Left kidney (tissue), 2 donors: ENCODE measurements around the gene PSME1. TPM values are rescaled to one million over a fixed set of nuclear protein-coding genes. Genes with fewer than 3 reads are reported as not detected.

Experiments
- DNase-seq: peaks from one replicate; pipeline ENCODE4 v3.0.0-alpha.2; 2013
- polyA plus RNA-seq: library from polyadenylated mRNA; unstranded; fragments of 120-200 nt; gene quantifications from one replicate; pipeline ENCODE4 v1.2.1, GENCODE V29; 2013; ENCODE audit not compliant: insufficient read length

The PSME1 gene
- polyA plus RNA-seq, 1 donor: 191 TPM

DNA sequence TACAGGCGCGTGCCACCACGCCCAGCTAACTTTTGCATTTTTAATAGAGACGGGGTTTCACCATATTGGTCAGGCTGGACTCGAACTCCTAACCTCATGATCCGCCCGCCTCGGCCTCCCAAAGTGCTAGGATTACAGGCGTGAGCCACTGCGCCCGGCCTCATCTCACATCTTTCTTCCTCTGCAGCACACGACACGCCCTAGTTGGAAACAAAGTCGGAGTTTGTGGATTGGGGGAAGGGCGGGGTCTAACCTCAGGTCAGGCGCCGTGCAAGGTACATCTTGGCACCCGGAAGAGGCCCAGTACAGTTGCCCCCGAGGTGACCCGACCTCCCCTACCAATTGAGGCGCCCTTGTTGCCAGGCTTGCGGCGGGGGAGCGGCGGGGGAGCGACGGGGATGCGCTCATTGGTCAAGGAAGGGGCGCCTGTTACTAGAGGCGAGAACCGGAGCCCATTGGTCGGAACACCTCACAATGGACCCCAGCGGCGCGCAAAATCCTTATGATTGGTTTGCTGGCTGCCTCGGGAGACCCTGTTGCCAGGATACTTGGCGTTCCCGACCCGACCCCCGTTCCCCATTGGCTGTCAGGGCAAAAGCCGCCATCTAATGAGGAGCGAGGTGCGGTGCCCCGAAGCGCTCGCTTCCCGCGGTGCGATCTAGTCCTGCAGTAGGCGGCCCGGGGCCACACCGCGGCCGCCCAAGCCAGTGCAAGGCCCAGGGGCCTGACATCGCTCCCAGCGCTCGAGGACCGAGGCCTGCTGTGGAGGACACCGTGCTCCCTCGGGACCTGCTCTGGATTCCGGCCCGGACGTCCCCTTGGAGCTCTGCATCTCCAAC, 35.6 kb downstream of the PSME1 start, which contains the start of gene REC8:
REC8 (plus strand) TSS at position 659 of the 839 bp plus-strand sequence. CDS start 473 bp downstream, outside the sequence.
- peak; percentile 95 for DNase-seq

DNA sequence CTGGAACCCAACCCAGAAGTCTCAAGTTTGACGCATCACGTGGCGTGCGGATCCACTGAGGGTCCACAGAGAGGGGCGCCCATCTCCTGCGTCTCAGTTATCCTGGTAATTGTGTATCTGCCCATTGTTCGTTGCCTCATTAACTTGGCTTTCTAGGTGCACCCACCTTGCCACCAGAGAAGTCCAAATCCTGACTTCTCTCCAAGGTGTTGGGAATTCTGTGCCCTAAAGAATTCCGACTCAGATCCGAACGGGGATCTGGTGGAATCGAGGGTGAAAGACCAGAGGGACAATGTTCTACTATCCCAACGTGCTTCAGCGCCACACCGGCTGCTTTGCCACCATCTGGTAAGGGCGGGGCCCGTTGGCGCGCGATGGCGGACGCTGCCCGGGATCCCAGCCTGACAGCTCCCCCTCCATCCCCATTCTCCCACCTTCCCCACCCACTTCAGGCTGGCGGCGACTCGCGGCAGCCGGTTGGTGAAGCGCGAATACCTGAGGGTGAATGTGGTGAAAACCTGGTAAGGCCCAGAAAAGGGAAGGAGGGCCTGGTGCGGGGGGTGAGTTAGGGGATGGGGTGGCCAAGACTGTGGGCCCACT, 36.4 kb downstream of the PSME1 start:
- DNase-seq: peak; percentile 7

DNA sequence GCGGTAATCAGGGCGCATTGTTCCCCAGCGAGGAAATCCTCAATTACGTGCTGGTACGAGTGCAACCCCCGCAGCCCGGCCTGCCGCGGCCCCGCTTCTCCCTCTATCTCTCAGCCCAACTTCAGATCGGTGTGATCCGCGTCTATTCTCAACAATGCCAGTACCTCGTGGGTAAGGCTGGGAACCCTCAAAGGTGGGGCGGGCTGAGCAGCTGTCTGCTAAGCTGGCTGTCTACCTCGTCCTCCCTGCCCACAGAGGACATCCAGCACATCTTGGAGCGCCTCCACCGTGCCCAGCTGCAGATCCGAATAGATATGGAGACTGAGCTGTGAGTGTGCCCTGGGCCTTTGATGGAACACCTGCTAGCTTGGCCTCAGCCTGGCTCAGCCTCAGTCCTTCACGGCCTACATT, 36.9 kb downstream of the PSME1 start:
- no peak for DNase-seq

DNA sequence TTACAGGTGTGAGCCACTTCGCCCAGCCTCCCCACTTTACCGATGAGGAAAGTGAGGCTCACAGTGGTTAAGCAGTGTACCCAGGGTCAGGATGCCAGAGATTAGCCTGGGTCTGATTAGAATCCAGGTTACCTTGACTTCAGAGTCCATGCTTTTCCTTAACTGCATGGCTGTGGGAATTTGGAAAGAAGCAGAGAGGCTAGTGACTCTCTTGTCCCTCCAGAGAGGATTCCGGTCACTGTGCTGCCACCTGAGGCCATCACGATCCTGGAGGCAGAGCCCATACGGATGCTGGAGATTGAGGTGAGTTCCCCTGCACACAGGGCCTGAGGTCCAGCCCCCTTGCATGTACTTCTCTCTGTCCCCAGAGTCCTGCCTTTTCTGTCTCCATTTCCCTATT, 40.6 kb downstream of the PSME1 start:
- DNase-seq: no peak

DNA sequence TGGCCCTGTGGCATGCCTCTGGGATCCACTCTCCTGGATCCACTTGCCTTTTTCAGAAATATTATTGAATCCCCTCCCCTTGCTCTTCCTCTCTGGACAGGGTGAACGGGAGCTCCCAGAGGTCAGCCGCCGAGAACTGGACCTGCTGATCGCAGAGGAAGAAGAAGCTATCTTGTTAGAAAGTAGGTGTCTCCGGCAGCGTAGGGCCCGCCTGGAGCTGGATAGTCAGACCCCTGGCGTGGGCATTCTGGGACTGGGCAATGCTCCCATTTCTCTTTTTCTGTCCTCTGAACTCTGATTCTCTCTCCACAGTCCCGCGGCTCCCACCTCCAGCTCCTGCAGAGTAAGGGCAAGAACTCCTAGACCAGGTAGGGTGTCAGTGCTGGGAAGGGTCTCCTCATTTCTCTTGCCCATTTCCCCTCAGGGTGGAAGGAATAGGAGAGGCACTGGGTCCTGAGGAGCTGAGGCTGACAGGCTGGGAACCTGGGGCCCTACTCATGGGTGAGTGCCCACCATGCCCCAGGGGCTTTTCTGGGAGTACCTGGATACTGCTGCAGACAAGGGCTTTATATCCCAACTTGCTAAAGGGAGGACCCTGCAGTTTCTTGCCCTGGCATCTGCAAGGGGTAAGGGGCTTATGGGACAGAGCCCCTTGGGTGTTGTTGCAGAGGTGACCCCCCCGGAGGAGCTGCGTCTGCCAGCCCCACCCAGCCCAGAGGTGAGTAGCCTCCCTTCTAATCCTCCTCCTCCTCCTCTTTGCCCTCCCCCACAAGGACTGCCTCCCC, 41.2 kb downstream of the PSME1 start:
- DNase-seq: no peak

DNA sequence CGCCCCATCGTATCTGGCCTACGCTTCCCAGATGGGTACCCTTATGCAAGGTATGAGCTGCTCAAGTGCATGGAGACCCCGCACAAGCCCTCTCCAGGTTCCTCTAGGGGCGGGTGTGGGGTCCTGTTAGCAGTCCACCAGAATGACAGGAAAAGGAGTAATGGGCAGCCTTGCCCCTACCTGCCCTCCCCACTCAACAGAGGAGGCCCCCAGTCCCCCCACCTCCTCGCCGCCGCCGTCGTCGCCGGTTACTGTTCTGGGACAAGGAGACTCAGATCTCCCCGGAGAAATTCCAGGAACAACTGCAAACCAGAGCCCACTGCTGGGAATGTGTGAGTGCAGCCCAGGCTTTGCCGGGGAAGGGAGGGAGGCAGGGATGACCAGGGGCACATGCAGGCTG, 41.9 kb downstream of the PSME1 start:
- DNase-seq: no peak

DNA sequence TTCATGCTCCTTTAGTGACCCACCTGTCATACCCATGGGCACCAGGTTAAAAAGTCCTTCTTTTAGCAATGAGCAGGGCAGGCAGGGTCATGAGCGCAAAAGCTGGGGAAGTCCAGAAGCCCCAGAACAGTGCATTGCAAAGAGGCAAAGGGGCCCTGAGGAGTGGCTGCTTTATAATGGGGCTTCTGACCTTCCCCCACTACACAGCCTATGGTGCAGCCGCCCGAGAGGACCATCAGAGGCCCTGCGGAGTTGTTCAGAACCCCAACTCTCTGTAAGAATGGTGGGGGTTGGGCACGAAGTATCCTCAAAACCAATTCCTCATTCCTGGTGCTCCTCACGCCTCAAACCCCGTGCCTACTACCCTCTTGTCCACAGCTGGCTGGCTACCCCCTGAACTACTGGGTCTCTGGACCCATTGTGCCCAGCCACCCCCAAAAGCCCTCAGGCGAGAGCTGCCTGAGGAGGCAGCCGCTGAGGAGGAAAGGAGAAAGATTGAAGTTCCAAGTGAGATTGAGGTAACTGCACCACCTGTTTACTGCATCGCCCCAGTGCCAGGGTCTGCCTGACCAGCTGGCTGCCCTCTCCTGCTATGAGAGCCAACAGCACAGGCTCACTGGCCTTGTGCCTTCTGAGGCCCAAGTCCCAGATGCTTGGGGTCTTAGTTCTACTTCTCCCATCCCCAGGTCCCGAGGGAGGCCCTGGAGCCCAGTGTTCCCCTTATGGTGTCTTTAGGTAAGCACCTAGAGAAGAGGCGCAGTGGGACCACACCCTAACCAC, 42.6 kb downstream of the PSME1 start:
- no peak for DNase-seq

DNA sequence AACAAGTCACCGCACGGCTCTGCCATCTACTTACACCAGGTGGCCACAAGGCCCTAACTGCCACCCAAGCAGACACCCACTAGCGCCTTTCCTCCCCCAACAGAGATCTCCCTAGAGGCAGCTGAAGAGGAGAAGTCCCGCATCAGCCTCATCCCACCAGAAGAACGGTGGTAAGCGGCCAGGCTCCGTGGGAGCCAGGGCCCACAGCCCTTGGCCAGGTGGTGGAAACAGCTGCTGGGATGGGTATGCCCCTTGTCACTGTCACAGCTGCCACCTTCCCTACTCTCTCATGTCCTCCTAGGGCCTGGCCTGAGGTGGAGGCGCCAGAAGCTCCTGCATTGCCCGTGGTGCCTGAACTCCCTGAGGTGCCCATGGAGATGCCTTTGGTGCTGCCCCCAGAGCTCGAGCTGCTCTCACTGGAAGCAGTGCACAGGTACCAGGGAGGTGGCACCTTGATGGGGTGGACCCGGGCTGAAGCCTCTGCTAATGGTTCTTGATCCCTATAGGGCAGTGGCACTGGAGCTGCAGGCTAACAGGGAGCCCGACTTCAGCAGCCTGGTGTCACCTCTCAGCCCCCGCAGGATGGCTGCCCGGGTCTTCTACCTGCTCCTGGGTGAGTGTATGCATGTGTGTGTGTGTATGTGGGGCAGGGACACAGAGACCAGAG, 43.4 kb downstream of the PSME1 start:
- DNase-seq: no peak

DNA sequence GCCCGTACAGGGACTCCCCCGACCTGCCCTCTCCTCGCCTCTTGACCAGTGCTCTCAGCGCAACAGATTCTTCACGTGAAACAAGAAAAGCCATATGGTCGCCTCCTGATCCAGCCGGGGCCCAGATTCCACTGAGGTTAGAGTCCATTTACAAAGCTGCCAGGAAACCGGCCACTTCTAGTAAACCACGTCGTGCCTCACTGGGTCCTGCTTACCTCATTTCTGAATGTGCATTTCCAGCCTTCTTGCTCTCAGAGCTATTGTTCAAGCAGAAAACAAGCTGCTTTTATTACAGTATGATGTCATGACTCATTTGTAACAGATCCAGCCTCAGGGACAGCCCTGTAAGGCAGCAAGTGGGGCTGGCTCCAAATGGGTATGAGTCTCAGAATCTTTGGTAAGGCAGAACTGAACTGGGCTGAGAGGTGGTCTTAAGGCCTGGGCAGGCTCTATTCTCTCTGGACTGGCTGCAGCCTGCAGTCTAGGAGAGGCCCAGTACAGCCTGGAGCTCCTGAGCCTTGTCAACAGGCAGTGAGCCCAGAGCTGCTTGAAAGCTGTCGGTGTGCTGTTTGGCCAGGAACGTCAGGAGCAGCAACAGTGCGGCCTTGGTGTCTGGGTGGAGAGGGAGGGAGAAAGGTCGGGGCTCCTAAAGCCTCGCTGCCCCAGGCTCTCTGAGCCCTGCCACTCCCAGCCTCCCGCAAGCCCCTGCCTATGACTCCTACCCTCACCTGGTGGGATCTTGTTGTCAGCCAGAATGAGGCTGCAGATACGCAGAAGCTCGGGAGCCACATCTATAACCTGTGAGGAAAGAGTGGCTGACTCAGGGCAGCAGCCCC, 44.2 kb downstream of the PSME1 start:
- DNase-seq: peak; percentile 46

DNA sequence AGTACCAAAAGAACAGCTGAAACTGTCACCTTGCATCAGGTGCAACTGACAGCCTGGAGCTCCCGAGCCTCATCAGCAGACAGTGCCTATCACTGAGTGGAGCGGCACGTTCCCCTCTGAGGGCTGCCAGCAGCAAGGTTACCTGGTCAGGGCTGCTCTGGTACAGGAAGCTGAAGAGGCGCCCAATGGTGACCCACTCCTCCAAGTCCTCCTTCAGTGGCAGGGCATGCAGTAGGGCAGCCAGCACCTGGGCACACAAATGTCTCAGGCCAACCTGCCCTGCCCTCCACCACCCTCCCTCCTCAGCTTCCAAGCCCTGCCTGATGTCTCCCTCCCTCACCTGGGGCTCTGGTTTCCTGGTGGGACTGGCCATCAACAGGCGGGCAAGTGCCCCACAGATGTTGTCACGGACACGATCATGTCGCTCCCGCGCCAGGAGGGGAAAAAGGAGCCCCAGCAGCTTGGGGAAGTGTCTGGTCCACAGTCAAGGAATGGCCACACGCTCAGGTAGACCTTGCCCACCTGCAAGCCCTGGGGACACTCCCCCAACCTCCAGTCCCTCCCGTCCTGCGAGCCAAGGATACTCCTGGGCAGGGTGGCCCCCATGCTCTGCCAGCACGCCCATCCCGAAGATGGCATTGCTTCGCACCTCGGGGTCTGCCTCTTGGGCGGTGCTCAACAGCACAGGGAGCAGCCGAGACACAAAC, 45.5 kb downstream of the PSME1 start:
- DNase-seq: no peak

DNA sequence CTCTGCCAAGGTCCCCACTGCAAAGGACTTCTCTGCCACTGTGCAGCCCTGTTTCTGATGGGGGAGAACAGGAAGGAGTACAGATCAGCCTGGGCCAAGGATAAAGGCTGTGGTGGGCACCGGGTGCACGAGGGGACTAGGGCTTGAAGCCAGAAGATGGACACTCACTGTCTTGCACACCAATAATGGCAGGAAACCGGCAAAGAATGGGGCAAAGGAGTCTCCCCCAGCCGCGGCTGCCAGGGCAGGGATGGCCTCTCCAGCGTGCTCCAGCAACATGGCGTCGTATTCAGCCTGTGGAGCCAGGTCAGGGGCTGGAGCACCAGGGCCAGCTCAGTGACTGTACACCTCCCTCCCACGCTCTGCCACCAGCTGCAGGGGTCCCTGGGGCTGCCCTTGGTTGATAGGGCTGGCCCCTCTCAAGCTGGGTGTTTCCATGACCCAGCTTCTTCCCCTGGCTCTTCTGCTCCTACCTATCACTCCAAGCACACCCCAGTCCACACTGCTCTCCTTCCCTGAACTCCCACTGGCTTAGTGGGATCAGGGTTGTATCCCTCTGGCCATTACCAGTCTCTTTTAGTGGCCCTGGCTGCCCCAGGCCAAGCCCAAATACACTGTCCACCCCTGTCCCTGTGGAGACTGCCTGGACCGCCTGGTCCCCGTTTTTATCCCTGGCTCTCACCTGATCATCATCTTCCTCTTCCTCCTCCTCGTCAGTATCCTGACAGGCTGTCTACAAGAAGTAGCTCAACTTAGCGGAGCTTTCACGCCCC, 46.3 kb downstream of the PSME1 start:
- DNase-seq: no peak

DNA sequence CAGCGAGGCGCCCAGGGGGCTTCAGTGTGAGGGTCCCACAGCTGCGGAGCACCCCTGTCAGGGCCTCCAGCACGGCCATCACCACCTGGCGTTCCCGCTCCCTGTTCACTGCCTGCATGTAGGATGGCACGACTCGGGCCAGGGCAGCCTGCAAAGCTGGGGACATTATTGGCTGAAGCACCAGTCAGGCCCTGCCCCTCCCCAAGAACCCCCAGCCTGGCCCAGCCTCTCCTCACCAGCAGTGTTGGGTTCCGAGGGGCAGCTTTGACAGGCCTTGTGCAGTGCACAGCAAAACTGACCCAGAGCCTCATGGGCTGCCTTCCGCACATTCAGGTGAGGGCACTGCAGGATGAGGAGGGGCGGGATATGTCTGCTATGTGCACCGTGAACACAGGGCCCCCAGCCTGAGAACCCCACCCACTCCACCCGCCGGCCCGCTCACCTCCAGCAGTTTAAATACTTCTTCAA, 47.1 kb downstream of the PSME1 start:
- no peak for DNase-seq

DNA sequence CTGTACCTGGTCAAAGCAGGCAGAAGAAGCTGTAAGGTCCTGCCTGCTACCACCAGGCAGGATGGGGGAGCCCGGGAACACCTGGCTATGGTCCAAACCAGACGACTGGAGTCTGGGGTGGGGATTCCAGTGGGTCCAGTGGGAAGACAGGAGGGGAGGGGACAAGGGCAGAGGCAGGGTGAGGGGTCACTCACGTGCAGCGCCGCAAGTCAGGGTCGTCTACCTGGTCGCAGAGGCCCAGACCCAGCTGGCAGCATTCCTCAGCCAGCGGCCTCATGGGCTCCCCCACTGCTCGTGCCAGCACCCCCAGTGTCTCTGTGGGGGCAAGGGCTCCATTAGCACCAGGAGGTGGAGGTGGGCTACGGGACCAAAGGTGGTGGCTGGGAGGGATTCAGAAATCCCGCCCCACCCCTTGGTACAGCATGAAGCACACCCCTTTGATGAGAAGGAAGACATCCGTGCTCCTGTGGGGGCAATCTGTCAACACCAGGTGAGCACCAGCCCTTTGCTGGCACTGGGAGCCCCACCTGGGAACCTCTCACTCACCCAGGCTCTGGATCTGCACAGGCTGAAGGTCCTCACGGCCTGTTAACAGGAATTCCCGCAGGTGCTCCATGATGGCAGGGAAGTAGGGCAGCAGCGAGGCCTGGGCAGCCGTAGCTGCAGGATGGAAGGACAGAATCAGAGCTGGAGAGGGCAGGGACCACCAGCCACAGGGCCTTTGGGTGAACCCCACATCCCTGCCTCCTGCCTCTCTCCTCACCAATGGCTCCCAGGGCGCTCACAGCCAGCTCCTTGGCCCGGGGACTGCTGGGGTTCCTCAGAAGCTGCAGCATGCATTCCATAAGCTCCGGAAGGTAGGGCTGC, 48.3 kb downstream of the PSME1 start:
- no peak for DNase-seq

DNA sequence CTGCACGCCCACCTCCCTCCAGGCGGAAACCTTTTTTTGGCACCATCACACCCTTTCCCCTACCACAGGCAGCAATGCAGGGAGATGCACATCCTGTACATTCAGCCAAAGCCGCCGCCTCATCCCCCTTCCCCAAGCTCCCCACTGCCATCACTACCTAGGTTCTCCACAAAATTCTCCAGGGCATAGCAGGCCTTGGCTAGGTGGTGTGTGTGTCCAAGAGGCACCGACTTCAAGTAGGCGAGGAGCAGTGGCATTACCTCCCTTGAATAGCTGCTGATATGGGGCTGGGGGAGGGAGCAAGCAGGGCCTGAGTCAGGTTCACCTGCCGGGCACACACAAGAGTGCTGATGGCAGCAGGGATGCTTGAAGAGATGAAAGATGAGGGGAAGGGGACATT, 49.0 kb downstream of the PSME1 start:
- DNase-seq: no peak

DNA sequence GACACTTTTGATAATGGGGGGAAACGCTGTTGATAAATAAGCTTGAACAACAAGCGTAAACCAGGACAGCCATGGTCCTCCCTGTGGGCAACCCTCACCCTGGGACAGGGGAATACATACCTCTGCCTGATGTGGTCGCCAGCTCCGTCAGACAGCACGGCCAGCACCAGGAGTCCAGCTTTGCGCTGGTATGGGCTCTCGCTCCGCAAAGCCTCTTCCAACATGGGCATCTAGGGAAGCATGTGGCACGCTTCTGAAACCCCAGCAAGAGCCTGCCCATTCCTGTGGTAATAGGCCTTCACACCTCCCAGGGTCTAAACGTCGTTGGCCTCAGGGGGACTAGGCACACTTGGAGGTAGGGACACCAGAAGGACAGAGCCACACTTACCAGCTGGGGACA, 49.7 kb downstream of the PSME1 start:
- no peak for DNase-seq

DNA sequence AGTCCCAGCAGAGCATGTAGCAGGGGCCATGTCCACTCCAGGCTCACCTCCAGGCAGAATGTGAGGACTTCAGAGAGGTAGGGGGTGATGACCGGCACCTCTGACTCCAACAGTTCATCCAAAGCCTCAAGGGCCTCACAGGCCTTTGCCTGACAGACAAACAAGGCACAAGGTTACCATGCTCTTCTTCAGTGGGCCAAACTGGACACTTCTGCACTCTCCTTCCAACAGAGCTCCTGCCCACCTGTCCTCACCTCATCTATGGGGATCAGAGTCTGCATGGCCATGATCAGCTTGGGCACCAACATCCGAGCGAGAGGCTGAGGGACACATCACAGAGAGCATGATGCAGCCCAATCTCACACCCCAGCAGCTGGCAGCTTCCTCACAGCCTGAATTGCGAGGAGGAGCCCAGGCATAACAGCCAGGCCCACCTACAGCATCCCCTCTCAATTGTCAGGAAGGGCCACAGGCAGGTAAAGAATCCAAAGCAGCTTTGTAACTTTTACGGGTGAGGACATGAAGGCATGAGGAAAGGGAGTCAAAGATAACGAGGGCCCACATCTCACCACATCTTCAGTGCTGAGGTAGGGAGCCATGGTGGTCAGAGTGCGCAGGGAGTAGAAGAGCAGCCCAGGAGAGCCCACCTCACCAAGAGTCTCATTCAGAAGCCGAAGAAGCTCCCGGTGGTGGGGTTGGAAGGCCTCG, 51.0 kb downstream of the PSME1 start:
- DNase-seq: no peak

DNA sequence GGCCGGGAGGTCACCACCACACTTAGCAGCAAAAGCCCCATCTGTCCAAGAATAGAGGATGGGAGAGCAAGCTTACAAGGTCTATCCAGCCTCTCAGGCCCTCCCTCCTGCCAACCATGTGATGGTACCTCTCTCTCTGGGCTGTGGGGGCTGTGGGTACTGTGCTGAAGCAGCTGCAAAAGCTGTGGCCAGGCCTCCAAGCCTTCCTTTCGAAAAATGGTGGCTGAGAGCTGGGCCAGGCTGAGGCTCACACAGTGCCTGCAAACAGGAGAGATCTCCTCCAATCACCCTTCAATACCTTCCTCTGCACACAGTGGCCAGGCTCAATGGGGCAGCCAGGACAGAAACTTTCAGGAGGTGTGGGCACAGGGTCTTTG, 51.5 kb downstream of the PSME1 start:
- DNase-seq: no peak
